Measurements from ENCODE around the gene BCL11A. TPM values are rescaled to one million over a fixed set of nuclear protein-coding genes. Genes with fewer than 3 reads are reported as not detected.

The BCL11A gene
- total RNA-seq, 1 experiment from 2014 or later, result 0.33 TPM

DNA sequence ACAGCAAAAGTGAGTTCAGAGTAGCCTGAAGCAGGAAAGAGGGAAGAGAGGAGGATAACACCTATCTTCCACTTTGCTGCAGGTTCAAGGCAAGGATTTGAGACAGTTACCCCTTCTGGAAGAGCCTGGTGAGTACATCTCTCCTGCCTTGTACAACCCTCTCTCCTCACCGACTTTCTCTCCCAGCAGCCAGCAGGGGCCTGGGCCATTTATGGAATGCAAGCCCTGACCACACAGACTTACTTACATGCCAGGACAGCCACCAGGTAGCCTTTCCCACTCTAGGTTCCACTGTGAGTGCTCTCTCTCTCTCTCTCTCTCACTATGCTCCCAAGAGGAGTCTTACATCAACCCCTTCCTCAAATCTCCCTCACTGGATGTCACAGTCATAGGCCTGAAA, 57.0 kb downstream of the BCL11A start:
- TF ChIP-seq, protein P1, sequence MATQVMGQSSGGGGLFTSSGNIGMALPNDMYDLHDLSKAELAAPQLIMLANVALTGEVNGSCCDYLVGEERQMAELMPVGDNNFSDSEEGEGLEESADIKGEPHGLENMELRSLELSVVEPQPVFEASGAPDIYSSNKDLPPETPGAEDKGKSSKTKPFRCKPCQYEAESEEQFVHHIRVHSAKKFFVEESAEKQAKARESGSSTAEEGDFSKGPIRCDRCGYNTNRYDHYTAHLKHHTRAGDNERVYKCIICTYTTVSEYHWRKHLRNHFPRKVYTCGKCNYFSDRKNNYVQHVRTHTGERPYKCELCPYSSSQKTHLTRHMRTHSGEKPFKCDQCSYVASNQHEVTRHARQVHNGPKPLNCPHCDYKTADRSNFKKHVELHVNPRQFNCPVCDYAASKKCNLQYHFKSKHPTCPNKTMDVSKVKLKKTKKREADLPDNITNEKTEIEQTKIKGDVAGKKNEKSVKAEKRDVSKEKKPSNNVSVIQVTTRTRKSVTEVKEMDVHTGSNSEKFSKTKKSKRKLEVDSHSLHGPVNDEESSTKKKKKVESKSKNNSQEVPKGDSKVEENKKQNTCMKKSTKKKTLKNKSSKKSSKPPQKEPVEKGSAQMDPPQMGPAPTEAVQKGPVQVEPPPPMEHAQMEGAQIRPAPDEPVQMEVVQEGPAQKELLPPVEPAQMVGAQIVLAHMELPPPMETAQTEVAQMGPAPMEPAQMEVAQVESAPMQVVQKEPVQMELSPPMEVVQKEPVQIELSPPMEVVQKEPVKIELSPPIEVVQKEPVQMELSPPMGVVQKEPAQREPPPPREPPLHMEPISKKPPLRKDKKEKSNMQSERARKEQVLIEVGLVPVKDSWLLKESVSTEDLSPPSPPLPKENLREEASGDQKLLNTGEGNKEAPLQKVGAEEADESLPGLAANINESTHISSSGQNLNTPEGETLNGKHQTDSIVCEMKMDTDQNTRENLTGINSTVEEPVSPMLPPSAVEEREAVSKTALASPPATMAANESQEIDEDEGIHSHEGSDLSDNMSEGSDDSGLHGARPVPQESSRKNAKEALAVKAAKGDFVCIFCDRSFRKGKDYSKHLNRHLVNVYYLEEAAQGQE (IDR thresholded peaks at IDR 0.05; ENCODE audit: insufficient read depth in 1 of 2, low read depth in 2 of 2, low read length in 1 of 2), result no peak
- no peak for TF ChIP-seq SIN3A (IDR thresholded peaks at IDR 0.05; ENCODE audit: borderline replicate concordance, insufficient read depth, low read depth, low read length)
- TF ChIP-seq, protein P2, sequence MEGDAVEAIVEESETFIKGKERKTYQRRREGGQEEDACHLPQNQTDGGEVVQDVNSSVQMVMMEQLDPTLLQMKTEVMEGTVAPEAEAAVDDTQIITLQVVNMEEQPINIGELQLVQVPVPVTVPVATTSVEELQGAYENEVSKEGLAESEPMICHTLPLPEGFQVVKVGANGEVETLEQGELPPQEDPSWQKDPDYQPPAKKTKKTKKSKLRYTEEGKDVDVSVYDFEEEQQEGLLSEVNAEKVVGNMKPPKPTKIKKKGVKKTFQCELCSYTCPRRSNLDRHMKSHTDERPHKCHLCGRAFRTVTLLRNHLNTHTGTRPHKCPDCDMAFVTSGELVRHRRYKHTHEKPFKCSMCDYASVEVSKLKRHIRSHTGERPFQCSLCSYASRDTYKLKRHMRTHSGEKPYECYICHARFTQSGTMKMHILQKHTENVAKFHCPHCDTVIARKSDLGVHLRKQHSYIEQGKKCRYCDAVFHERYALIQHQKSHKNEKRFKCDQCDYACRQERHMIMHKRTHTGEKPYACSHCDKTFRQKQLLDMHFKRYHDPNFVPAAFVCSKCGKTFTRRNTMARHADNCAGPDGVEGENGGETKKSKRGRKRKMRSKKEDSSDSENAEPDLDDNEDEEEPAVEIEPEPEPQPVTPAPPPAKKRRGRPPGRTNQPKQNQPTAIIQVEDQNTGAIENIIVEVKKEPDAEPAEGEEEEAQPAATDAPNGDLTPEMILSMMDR (IDR thresholded peaks at IDR 0.05), result no peak
- no peak for TF ChIP-seq TCF7L2 (IDR thresholded peaks at IDR 0.05; ENCODE audit: low read depth, low read length)
- no peak for TF ChIP-seq POLR2AphosphoS5 (IDR thresholded peaks at IDR 0.05; ENCODE audit: low read depth, low read length)
- no peaks in the 10 kb centered on the region for H3K36me3 ChIP-seq (ENCODE audit: control insufficient read depth, insufficient read depth, low read length)
- intact Hi-C loops (cut with micrococcal nuclease; ENCODE audit: unreplicated experiment) (no loop called here), in situ Hi-C loops (cut with HindIII; ENCODE audit: low pct_unique_long_range_greater_than_20kb, low sequenced_read_pairs) (no loop called here)
- BruUV-seq (replicated peaks), result no TSS peak
- no peaks in the 10 kb centered on the region for H3K4me1 ChIP-seq (ENCODE audit: control insufficient read depth, insufficient read depth, low read length)
- H3K27ac ChIP-seq (ENCODE audit: low read length), result no peak overlapping the region
- no peak for ATAC-seq
- H3K4me3 ChIP-seq (ENCODE audit: low read depth in 2 of 2, low read length in 2 of 2), result no peak overlapping the region
- ChIA-PET CTCF (no interaction called here), POLR2A (interaction anchor here (0.6 kb wide), 1 partner anchor 70 kb away, joined by 5 read pairs; no protein-coding TSS in a partner anchor)
- DNase-seq (ENCODE audit: low read depth, low spot score), result no peak
- H3K9me3 ChIP-seq (ENCODE audit: control insufficient read depth, insufficient read depth, low read depth, low read length), result no peaks in the 10 kb centered on the region
- no peaks in the 10 kb centered on the region; the same call in 1 of the 2 replicates for H3K27me3 ChIP-seq (ENCODE audit: control insufficient read depth, insufficient read depth, low read length)

DNA sequence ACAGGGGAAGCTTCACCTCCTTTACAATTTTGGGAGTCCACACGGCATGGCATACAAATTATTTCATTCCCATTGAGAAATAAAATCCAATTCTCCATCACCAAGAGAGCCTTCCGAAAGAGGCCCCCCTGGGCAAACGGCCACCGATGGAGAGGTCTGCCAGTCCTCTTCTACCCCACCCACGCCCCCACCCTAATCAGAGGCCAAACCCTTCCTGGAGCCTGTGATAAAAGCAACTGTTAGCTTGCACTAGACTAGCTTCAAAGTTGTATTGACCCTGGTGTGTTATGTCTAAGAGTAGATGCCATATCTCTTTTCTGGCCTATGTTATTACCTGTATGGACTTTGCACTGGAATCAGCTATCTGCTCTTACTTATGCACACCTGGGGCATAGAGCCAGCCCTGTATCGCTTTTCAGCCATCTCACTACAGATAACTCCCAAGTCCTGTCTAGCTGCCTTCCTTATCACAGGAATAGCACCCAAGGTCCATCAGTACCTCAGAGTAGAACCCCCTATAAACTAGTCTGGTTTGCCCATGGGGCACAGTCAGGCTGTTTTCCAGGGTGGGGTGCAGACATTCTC, 58.3 kb downstream of the BCL11A start:
- DNase-seq (ENCODE audit: low read depth, low spot score) (no peak), ATAC-seq (no peak)
- in situ Hi-C loops (cut with HindIII; ENCODE audit: low pct_unique_long_range_greater_than_20kb, low sequenced_read_pairs), result no loop called here
- ChIA-PET CTCF (no interaction called here), POLR2A (interaction anchor here (0.5 kb wide), 1 partner anchor 52 kb away, joined by 3 read pairs; no protein-coding TSS in a partner anchor)
- no TSS peak for BruUV-seq (replicated peaks)
- TF ChIP-seq SIN3A (IDR thresholded peaks at IDR 0.05; ENCODE audit: borderline replicate concordance, insufficient read depth, low read depth, low read length), result no peak
- TF ChIP-seq, protein P2 (IDR thresholded peaks at IDR 0.05), result no peak
- no peak for TF ChIP-seq TCF7L2 (IDR thresholded peaks at IDR 0.05; ENCODE audit: low read depth, low read length)
- TF ChIP-seq POLR2AphosphoS5 (IDR thresholded peaks at IDR 0.05; ENCODE audit: low read depth, low read length), result no peak
- H3K4me1 ChIP-seq (ENCODE audit: control insufficient read depth, insufficient read depth, low read length), result no peaks in the 10 kb centered on the region
- no peak overlapping the region for H3K27ac ChIP-seq (ENCODE audit: low read length)
- no peak overlapping the region for H3K4me3 ChIP-seq (ENCODE audit: low read depth in 2 of 2, low read length in 2 of 2)
- no peaks in the 10 kb centered on the region for H3K36me3 ChIP-seq (ENCODE audit: control insufficient read depth, insufficient read depth, low read length)
- H3K27me3 ChIP-seq (ENCODE audit: control insufficient read depth, insufficient read depth, low read length), result no peaks in the 10 kb centered on the region; the same call in 1 of the 2 replicates
- no peaks in the 10 kb centered on the region for H3K9me3 ChIP-seq (ENCODE audit: control insufficient read depth, insufficient read depth, low read depth, low read length)
- intact Hi-C loops (cut with micrococcal nuclease; ENCODE audit: unreplicated experiment), result no loop called here
